Neural cell (in vitro differentiated cells): ENCODE measurements around the gene ANKS1A. TPM values are rescaled to one million over a fixed set of nuclear protein-coding genes. Genes with fewer than 3 reads are reported as not detected.

ENCODE experiments used
- H2AFZ ChIP-seq: fragments of 200-600, 300-800 bp; sonication (generic), shearing (Covaris generic); 2 replicates; pipeline ENCODE4 v1.6.0; 2014; ENCODE audit warnings: low read depth, mild to moderate bottlenecking, antibody characterized with exemption, low read length, moderate library complexity
- H3F3A ChIP-seq: fragments of 200-600 bp; shearing (Covaris generic); 2 replicates; pipeline ENCODE4 v1.6.1; 2016; ENCODE audit warnings: mild to moderate bottlenecking, moderate library complexity, mixed read lengths, antibody characterized with exemption, low read length; ENCODE audit not compliant: insufficient read depth, poor library complexity, severe bottlenecking
- H3K27ac ChIP-seq: fragments of 200-600, 300-800 bp; sonication (generic), shearing (Covaris generic); 2 replicates; pipeline ENCODE4 v1.5.1; 2014; ENCODE audit warnings: mild to moderate bottlenecking, low read length, moderate library complexity
- H3K27me3 ChIP-seq: fragments of 300-800, 200-600 bp; sonication (generic), shearing (Covaris generic); 2 replicates; pipeline ENCODE4 v1.6.0; 2014; ENCODE audit warnings: mild to moderate bottlenecking, low read depth, low read length, moderate library complexity; ENCODE audit not compliant: insufficient read depth
- H3K36me3 ChIP-seq: fragments of 300-800, 200-600 bp; sonication (generic), shearing (Covaris generic); 2 replicates; pipeline ENCODE4 v1.5.1; 2014; ENCODE audit warnings: mild to moderate bottlenecking, antibody characterized with exemption, low read length, moderate library complexity; ENCODE audit not compliant: insufficient read depth
- H3K4me2 ChIP-seq: fragments of 300-800, 200-600 bp; sonication (generic), shearing (Covaris generic); 2 replicates; pipeline ENCODE4 v1.6.0; 2014; ENCODE audit warnings: mild to moderate bottlenecking, low read length
- H3K4me3 ChIP-seq: fragments of 300-800, 200-600 bp; sonication (generic), shearing (Covaris generic); 2 replicates; pipeline ENCODE4 v1.5.1; 2014; ENCODE audit warnings: mild to moderate bottlenecking, low read length, moderate library complexity
- H3K79me2 ChIP-seq: fragments of 200-600 bp; shearing (Covaris generic); replicated peaks from 2 replicates; pipeline ENCODE4 v1.6.0; 2014; ENCODE audit warnings: mild to moderate bottlenecking, low read length, moderate library complexity; ENCODE audit not compliant: insufficient read depth
- H3K9ac ChIP-seq: fragments of 300-800, 200-600 bp; sonication (generic), shearing (Covaris generic); 2 replicates; pipeline ENCODE4 v1.6.1; 2016; ENCODE audit warnings: mild to moderate bottlenecking, low read length, mixed read lengths
- H3K9me2 ChIP-seq: fragments of 200-600 bp; shearing (Covaris generic); 2 replicates; pipeline ENCODE4 v1.6.1; 2016; ENCODE audit warnings: mild to moderate bottlenecking, low read length, mixed read lengths; ENCODE audit not compliant: insufficient read depth
- H3K9me3 ChIP-seq: fragments of 200-600, 300-800 bp; sonication (generic), shearing (Covaris generic); 2 replicates; pipeline ENCODE4 v1.6.1; 2016; ENCODE audit warnings: mild to moderate bottlenecking, mixed run types, low read length, moderate library complexity, mixed read lengths
- H4K20me1 ChIP-seq: fragments of 200-600 bp; shearing (Covaris generic); 2 replicates; pipeline ENCODE4 v1.6.1; 2016; ENCODE audit warnings: mild to moderate bottlenecking, mixed run types; ENCODE audit not compliant: insufficient read depth
- CTCF ChIP-seq: fragments of 450-650 bp; IDR thresholded peaks from 2 replicates; pipeline ENCODE4 v1.5.1; 2014; ENCODE audit warnings: antibody characterized with exemption, mild to moderate bottlenecking, moderate library complexity; ENCODE audit not compliant: poor library complexity, severe bottlenecking
- EP300 ChIP-seq: fragments of 450-650 bp; conservative IDR thresholded peaks from 2 replicates; pipeline ENCODE4 v1.6.1; 2014; ENCODE audit warnings: antibody characterized with exemption, mild to moderate bottlenecking, moderate library complexity; ENCODE audit not compliant: poor library complexity, severe bottlenecking
- EZH2 ChIP-seq: fragments of 200-600, 300-800 bp; shearing (Covaris generic), sonication (generic); IDR thresholded peaks from 2 replicates; pipeline ENCODE4 v1.6.1; 2014; ENCODE audit warnings: antibody characterized with exemption, low read length, borderline replicate concordance, mild to moderate bottlenecking; ENCODE audit not compliant: insufficient read depth, poor library complexity, severe bottlenecking
- MXI1 ChIP-seq: fragments of 450-650 bp; conservative IDR thresholded peaks from 2 replicates; pipeline ENCODE4 v1.6.1; 2014; ENCODE audit warnings: antibody characterized with exemption, mild to moderate bottlenecking; ENCODE audit not compliant: poor library complexity, severe bottlenecking
- POLR2AphosphoS5 ChIP-seq: IDR thresholded peaks from 2 replicates; pipeline ENCODE4 v1.6.1; 2012
- RAD21 ChIP-seq: fragments of 450-650 bp; conservative IDR thresholded peaks from 2 replicates; pipeline ENCODE4 v1.6.1; 2014; ENCODE audit warnings: antibody characterized with exemption, mild to moderate bottlenecking, moderate library complexity
- SMC3 ChIP-seq: fragments of 450-650 bp; conservative IDR thresholded peaks from 2 replicates; pipeline ENCODE4 v1.6.1; 2014; ENCODE audit warnings: antibody characterized with exemption, mild to moderate bottlenecking, moderate library complexity; ENCODE audit not compliant: poor library complexity
- TAF1 ChIP-seq: IDR thresholded peaks from 2 replicates; pipeline ENCODE4 v1.6.1; 2012; ENCODE audit warnings: low read depth
- polyA plus RNA-seq: library from polyadenylated mRNA; depleted of rRNA; stranded (reverse); fragments of >200 nt; gene quantifications from 2 replicates; pipeline ENCODE4 v1.2.3, GENCODE V29; 2014
- TF ChIP-seq, protein P1 (sequence below): IDR thresholded peaks from 2 replicates; pipeline ENCODE4 v1.6.1; 2012; ENCODE audit warnings: borderline replicate concordance

ANKS1A gene
- polyA plus RNA-seq, 1 donor from 2014 or later: 22.6 TPM

DNA sequence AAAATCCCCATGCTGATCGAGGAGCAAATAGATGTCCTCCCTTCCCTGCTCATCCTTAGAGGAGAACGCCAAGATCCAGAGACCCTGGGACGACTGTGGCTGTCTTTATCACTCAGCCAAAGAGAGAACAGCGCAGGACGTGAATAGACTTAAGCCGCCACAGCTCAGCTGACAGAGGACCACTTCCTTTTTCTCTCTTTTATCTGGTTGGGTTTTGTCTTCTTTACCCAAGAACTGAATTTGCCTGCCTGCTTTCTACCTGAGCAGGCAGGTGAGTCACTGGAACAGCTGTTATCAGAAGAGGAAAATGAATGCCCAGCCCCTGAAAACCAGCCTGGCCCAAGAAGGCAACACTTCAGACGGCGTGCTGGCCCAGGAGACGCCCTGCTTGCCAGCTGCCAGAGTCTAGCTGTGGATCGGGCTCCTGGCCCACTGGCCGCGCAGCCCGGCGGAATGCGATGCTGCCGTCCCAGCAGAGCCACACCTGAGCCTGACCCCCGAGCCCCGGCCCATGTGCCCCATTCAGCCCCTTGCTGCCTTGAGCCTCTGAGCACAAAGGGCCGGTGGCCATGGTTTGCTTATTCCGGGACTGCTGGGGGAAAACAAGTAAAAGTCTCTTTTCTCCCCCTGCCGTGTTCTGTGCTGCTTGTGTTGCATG lies 169.9 kb downstream of the ANKS1A start:
- Histone ChIP-seq H3F3A (no peaks in the 10 kb centered on the region), H3K4me2 (no peak overlapping the region), H3K79me2 (no peaks in the 10 kb centered on the region), H3K9me3 (no peaks in the 10 kb centered on the region), H3K9me2 (no peaks in the 10 kb centered on the region), H3K27me3 (no peaks in the 10 kb centered on the region), H2AFZ (no peak overlapping the region), H3K9ac (peak overlapping the region; percentile 62), H3K36me3 (no peaks in the 10 kb centered on the region), H3K4me3 (peak overlapping the region; percentile 57), H4K20me1 (no peaks in the 10 kb centered on the region), H3K27ac (peak overlapping the region; percentile 73)
- no peak for TF ChIP-seq EP300
- TF ChIP-seq POLR2AphosphoS5: no peak
- no peak for TF ChIP-seq EZH2
- TF ChIP-seq MXI1: no peak
- TF ChIP-seq, protein P1, sequence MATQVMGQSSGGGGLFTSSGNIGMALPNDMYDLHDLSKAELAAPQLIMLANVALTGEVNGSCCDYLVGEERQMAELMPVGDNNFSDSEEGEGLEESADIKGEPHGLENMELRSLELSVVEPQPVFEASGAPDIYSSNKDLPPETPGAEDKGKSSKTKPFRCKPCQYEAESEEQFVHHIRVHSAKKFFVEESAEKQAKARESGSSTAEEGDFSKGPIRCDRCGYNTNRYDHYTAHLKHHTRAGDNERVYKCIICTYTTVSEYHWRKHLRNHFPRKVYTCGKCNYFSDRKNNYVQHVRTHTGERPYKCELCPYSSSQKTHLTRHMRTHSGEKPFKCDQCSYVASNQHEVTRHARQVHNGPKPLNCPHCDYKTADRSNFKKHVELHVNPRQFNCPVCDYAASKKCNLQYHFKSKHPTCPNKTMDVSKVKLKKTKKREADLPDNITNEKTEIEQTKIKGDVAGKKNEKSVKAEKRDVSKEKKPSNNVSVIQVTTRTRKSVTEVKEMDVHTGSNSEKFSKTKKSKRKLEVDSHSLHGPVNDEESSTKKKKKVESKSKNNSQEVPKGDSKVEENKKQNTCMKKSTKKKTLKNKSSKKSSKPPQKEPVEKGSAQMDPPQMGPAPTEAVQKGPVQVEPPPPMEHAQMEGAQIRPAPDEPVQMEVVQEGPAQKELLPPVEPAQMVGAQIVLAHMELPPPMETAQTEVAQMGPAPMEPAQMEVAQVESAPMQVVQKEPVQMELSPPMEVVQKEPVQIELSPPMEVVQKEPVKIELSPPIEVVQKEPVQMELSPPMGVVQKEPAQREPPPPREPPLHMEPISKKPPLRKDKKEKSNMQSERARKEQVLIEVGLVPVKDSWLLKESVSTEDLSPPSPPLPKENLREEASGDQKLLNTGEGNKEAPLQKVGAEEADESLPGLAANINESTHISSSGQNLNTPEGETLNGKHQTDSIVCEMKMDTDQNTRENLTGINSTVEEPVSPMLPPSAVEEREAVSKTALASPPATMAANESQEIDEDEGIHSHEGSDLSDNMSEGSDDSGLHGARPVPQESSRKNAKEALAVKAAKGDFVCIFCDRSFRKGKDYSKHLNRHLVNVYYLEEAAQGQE: no peak
- no peak for TF ChIP-seq RAD21
- TF ChIP-seq CTCF: no peak
- TF ChIP-seq TAF1: no peak
- no peak for TF ChIP-seq SMC3

- TF ChIP-seq EZH2 (no peak), RAD21 (no peak), CTCF (no peak), TAF1 (no peak), MXI1 (no peak), EP300 (no peak), POLR2AphosphoS5 (no peak), SMC3 (no peak)
- TF ChIP-seq, protein P1: no peak
- Histone ChIP-seq H3K36me3 (no peaks in the 10 kb centered on the region), H2AFZ (no peak overlapping the region), H3K27ac (no peak overlapping the region), H3K4me3 (peak overlapping the region; percentile 57), H3F3A (no peaks in the 10 kb centered on the region), H3K79me2 (no peaks in the 10 kb centered on the region), H3K4me2 (no peak overlapping the region), H3K9me2 (no peaks in the 10 kb centered on the region), H3K9ac (no peak overlapping the region), H3K27me3 (no peaks in the 10 kb centered on the region), H3K9me3 (no peaks in the 10 kb centered on the region), H4K20me1 (no peaks in the 10 kb centered on the region)
Measured at GRCh38 chr6:35059596-35060345, 170.7 kb downstream of the ANKS1A start.
